GM04503 (cell line): Measurements from ENCODE around the gene AGA.

Source experiments
- DNase-seq: peaks from one replicate; pipeline ENCODE4 v3.0.0-alpha.2; 2012; ENCODE audit warnings: low read depth

AGA gene

DNA sequence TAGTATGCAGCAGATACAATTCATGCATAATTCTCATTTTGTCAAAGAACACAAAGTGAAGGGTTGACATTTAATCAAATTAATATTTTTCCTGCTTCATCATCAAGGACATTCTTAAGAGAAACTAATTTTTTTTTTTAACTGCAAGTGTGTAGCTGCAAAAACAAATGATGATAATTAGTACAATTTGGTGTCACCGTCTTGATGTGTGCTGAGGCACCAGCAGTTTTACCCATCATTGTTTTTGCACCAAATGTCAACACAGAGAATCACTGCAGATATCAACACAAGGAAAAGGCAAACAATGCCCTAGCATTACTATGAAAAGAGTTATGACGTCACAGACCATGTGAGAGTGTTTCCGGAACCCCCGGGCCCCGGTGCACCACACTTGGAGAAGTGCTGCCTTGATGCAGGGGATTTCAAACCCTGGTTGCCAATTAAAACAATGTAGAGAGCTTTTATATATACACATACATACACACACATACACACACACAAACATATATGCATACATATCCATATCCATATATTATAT is 55.9 kb downstream of the AGA start:
- DNase-seq, result no peak

DNA sequence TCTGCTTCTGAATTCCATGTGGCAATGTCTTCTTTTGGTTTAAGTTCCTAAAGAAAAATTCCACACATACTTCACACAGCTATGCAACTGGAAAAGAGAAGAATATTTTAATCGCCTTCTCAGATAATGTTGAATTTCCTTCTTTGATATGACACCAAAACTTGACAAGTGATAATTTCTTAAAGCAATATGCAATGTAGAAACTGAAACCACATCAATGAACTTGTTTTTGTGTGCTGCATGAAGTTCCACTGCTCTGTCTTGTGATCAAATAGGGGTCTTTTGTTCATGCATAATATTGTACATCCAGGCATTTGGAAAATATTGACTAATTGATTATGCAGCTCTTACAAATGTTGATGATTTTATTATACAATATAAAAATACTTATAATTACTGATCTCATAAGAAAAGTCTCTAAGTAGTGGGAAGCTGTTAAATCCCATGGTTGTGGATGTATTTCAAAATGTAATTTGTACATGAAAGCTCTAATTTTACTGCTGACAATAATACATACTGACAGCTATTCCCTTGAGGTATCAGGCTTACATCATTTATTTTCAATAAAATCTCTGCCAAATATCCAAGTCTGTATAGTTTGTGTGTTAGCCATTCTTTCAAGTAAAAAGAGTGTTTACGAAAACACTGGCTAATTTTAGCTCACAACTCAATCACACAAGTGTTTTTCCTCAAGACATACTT is 56.5 kb downstream of the AGA start:
- no peak for DNase-seq

DNA sequence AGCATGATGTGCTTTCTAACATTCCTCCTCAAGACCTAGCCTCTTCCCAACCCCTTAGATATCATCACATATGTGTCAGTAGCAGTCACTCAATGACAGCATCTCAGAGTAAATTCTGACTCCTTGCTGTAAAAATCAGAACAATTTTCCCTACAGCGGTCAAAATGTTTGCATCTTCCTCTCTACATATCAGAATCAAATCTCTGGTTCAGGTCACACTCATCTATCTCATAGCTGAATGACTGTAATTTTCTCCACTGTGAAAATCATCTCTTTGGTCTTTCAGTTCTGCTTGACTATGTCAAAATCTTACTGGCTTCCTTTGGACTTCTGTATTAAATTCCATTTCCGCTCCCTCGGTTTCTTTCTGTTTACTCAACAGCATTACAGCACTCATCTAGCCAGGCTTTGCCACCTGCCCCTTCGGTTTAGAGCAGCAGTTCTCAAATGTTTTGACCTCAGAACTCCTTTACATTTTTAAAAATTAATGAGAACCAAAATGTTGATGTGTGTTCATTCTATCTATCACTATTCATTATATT is 57.3 kb downstream of the AGA start:
- no peak for DNase-seq

DNA sequence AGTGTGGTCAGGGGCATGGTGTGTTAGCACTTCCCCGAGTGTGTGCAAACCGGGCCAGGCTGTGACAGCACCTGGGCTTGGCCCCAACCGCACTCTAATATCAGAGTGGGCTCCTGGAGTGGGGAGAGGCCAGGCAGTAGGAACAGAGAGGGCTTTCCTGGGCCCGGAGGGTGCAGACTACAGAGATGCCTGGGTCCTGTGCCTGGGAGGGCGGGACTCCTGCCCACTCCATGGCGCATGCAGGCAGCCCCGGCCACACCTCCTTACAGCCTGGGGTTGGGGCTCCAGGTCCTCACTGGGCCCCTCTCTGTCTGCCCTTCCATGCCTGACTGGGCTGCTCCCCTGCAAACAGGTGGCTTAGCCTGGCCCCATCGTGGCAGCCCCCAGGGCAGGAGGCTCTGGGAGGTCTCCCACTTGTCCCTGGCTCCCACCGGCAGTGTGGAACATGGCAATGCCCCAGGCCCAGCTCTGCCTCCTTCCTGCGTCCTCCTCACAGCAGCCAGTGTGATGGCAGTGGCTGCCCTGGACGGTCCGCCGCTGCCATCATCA is 60.4 kb downstream of the AGA start:
- DNase-seq, result no peak
